ENCODE results near the gene CASP7.

CASP7 gene

DNA sequence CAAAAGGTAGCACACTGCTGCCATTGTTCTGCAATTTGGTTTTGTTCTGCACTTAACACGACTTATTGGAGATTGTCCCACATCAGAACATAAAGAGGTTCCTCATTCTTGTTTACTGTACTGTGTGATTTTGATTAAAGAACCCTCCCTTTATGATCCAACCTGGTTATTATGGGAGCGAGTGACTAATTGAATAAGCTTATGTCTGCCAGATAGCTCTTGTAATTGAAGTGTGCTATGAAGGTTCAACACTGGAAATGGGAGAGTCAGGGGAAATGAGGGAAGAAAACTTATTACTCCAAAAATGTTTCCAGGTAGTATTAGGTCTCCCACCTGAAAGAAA lies 33.9 kb downstream of the CASP7 start:
- DNase-seq = no peak

DNA sequence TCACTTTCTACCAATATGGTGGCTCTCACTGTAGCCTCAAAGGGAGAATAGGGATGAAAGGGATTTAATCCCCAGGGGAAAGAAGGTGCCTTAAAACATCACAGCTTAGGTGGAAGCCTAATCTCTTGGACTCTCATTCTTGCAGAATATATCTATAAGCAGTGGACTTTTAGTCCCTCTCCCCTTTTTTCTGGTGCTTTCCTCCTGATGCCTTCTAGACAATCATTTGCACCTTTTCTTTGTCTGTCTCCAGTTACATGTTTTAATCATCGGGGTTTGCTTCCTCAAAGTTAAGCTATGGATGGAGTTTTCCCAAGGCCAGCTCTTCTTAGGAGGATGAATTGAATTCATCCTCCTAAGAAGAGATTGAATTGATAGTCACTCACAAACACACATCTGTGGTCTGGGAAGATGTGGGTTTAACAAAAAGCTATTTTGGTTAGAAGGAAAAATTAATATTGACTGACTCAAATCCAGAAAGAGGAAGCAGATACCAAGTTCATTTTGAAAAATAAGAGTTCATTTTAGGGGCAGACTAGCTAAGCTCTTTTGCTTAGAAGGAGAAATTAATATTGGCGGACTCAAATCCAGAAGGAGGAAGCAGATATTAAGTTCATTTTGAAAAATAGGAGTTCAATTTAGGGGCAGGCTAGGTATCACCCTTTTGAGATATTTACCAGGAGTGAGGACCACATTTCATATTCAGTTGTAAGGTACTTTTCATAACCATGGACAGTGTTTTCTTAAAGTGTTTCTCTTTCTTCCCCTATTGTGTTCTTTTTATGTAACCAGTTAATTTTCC lies 36.6 kb downstream of the CASP7 start:
- no peak for DNase-seq

DNA sequence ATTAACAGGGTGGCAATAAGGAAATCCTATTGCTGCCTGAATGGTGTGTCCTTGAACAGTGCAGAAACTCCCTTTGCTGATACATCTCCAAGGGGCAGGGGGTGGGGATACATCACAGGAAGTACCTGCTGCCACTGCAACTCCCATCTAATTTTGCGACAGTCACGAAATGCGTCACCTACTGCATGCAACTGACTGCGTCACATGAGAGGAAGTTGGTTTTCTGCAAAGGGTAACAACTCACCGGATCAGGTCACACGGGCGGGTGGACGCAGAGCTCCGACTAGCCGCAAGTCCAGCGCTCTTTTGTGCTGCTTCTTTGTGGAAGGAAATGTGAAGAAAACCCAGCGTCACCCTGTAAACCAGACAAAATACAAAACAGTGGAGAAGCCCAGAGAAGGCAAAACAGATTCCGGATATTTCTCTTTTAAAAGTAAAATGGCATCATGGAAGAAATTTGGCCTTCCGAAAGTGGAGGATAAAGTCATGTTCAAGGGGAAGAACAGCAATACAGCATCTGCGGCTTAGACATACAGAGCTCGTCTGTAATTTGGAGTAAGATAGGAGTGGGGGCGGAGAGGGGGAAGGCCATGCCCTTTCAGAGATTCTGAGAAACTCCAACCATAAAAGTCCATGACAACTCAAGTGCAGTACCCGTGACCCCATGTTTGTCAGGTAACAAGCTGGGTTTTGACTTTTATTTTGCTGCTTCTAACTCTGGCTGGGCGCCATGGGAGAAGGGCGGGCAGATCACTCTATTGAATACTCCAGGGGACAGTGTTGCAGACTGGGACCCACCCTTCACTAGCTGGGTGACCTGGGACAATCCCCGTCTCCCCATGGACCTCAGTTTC lies 39.5 kb downstream of the CASP7 start:
- no peak for DNase-seq

DNA sequence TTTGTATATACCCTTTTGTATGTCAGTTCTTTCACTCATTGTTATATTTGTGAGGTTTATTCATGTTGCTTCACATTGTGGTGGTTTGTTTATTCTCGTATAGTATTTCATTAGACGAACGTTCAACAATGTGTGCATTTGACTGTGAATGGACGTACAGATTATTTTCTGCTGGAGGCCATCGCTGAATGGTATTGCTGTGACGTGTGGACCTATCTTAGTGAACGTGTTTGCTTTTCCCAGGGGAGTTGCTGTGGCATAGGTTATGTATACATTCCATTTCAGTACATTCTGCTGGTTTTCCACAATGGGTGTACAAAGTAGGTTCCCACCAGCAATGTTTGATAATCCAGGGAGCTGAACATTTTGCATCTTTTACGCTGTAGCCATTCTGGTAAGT lies 40.7 kb downstream of the CASP7 start:
- no peak for DNase-seq

DNA sequence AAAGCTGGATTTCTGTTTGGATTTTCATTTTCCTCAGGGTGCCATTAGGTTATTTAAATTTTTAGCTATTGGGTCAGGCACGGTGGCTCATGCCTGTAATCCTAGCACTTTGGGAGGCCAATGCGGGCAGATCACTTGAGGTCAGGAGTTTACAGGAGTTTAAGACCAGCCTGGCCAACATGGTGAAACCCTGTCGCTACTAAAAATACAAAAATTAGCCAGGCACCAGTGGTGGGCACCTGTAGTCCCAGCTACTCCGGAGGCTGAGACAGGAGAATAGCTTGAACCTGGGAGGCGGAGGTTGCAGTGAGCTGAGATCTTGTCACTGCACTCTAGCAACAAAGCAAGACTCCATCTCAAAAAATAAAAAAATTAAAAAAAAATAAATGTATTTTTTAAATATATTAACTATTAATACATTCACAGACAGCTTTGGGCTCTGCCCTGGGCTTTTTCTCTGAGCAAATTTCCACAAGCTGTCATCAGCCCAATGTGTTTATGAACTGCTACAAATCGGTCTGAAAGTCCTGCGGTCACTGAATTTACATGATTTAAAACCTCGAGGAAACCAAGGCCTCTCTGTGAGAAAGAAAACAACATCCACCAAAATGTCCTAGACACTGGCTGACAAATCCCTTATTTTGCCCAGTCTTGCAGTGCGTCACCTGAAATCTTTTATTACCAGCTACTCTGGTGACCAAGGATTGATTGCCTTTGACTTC lies 52.6 kb downstream of the CASP7 start:
- no peak for DNase-seq

DNA sequence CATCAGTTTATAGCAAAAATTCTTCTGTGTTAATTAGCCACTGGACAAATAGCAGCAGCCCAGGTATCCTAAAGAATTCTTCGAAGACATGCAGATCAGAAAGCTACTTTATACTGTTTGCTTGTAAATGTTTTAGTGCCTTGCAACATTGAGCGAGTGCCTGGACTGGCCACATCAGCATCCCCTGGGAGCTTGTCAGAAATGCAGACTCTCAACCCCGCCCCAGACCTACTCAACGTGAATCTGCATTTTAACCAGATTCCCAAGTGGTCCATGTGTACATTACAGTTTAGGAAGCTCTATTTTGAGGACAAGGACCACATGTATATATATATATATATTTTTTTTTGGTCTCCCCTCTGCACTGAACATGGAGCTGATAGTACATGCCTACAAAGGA lies 53.3 kb downstream of the CASP7 start:
- no peak for DNase-seq

DNA sequence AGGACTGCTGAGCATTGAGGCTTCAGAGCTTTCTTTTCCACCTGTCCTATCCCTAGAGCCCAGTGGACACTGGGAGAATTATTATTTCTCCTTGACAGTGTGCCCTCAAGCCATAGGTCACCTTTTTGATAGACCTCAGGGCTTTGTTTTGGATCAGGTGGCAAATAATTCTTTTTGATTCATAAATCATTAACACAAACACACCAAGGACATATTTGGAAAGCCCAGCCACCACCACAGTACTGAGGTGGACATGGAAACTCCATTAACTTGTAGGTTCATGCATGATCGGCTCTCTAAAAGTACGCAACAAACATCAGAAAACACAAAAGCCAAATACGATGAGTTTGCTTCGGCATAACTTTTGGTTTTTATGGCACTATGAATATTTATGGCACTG lies 53.9 kb downstream of the CASP7 start:
- no peak for DNase-seq

DNA sequence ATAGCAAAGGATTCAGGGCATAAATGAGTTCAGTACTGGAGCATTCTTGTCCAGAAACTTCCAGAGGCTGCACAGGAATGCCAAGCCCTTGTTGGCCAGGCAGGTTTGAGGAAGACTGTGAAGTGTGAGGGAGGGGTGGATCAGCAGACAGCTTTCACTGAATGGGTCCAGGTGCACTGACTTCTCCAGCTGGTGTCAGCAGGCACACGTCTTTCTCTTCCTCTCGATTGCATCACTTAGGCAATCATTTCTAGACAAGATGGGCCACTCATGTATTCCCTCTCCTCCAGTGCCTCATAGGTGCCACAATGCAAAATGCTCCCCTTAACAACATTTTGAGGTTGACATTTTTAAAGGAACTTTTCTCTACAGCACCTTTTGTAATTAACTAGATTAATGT lies 56.2 kb downstream of the CASP7 start:
- DNase-seq = no peak

DNA sequence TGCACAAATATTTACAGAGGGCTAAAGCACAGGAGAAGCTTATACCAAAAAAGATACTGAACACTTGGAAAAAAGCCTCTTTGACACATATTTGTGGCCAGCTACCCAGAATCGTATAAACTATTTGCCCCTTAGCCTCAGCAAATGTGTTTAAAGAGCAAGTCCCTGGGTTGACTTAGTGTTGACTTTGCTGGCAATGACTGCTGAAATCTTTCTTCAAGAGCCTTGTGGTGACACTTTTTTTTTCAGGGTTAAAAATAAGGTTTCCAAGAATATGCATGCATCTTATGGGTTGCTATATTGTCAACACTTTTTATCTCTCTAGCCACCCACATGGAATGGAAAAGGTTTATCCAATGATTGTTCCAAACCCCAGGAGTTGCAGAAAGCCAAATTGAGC lies 56.9 kb downstream of the CASP7 start:
- no peak for DNase-seq

DNA sequence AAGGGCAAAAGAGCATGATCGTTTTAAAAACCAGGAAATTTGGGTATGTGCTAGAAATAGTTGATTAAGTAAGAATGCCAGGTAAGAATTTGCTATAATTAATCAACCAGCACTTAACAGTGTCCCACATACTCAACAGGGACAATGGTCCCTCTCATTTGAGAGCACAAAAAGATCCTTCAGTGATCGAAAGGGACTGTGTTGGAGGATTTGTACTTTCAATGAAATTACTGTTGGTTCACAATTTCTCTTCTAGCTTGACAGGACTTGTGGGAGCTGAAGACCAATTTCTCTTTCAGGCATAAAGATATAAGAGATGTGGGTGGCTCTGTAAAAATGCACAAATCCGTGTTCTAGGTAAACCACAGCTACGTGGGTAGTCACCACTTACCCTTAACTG lies 59.3 kb downstream of the CASP7 start:
- DNase-seq = no peak

DNA sequence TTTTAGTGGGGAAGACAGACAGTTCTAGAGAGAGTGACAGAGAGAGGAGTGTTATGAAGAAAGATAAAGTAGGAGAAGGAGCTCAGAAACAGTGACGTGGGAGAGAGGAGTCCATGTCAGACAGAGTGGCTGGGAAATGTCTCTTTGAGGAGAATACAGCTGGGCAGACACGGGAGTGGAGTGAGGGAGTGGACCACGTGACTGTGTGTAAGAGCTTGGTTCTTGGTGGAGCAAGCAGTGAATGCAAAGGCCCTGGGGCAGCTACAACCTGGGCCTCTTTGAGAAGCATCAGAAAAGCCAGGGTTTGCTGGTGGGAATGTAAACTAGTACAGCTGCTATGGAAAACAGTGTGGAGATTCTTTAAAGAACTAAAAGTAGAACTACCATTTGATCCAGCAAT lies 59.9 kb downstream of the CASP7 start:
- DNase-seq = no peak

DNA sequence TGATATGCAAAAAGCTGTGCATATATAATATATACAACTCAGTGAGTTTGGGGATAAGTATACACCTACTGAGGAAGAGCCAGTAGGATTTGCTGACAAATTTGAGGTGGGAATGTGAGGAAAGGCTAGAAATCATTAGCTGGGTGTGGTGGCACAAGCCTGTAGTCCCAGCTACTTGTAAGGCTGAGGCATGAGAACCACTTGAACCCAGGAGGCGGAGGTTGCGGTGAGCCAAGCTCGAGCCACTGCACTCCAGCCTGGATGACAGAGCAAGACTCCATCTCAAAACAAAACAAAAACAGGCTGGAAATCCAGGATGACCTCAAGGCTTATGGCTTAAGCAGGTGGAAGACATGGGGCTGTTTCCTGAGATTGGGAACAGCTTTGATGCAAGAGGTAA lies 61.1 kb downstream of the CASP7 start:
- DNase-seq = no peak

DNA sequence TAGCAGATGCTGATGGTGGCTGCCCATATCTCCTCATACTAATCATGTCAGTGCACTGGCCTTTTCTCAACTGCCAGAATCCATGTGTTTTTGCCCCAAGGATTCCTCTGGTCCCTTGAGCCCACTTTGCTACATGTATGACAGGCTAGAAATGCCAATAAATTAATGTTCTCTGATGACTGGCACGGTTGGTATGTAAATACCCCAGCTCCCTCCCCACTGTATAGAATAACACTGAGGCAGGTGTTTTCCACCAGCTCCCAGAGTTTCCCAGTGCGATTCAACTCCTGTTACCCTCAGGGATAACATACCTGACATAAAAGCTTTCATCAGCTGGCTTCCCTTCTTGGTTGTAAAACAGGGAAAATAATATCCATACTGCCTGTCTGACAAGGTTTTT lies 62.8 kb downstream of the CASP7 start:
- DNase-seq = no peak

DNA sequence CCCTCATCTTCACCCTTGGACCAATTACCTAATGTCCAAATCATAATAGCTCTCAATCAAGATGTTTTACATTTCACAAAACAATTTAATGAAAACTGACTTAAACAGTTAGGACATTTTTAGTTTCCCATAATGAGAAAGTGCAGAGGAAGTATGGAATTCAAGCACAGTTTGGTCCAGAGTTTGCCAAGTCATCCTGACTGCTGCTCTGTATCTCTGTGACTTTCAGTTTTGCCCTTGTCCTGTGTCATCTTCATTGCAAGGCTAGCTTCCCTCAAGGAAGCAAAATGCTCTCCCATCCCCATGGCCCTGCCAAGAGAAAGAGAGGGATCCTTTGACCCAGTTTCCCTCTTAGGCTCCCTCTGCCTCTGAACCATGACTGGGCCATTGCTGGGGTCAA lies 63.9 kb downstream of the CASP7 start:
- DNase-seq = no peak

DNA sequence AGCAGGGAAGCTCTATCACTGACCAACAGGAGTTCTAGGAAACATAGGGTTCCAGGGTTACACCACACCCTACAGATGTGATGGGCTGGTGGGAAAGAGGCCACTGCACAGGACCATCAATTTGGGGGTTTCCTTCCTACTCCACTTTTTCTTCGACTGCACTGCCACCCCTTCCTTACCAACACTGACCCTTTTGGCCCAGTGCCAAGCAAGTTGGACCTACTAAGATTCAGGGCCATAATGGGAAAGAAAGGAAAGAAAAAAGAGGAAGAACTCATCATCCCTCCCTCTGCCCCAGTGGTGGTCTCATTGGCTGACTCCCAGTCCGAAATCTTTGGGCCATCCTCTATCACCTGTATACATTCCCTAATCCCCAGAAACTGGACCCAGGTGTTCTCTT lies 65.7 kb downstream of the CASP7 start:
- no peak for DNase-seq

DNA sequence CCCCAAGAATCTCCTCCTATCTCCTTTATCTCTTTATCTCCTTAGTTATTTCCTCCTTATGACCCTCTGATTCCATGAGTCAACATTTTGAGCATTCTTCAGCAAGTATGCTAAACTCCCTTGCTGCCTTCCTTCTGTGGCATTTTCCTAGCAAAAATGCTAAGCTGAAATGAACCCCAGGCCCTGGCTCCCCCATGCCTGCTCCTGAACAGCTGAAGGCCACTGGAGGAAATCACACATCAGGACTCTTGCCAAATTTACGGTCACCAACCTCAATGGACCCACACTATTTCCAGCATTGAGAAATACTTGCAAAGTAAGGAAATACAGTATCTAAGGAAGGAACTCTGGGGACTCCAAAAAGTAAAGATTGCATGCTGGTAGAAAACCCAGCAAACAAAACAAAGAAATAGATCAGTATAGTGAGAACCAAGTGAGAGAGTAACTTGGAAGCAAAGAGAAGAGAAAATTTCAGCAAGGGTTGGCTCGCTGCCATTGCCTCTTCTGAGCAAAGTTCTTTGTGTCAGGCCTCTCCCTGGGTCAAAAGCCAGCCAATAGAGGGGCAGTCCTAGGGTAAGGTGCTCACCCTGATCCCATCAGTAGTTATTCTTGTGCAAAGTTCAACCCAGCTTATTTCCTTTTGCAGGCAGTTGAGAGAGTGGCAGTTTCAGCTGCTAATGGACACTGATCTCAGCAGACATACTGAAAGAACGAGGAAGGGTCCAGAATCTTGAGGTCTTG lies 66.7 kb downstream of the CASP7 start:
- DNase-seq = no peak

DNA sequence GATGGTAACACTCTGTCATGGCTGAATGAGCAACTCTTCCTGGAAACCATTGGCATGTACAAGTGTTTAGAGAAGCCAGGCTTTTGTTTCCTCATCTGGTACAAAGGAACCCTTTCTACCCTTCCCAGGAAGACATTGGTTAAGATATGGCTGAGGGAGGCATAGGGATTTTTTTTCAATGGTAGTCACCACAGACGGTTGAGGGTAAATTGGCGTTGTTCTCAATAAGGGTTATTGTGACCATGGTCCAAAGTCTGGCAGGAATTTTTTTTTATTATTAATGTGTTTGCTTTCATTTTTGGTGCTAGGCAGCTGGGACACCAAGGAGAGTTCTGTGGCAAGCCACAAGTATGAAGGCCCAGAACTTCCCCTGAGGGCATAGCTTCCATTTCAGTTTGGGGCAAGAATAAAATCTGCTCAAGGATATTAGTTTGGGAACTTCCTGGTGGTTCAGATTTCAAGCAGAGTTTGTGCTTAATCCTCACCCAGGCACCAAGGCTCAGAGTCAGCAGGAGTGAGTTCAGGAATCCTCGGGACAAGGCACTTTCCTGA lies 71.5 kb downstream of the CASP7 start, which contains the start of gene PLEKHS1:
Gene PLEKHS1 (plus strand): TSS at position 502 of the 552 bp plus-strand sequence. CDS start 3,596 bp downstream, outside the sequence.
- no peak for DNase-seq

DNA sequence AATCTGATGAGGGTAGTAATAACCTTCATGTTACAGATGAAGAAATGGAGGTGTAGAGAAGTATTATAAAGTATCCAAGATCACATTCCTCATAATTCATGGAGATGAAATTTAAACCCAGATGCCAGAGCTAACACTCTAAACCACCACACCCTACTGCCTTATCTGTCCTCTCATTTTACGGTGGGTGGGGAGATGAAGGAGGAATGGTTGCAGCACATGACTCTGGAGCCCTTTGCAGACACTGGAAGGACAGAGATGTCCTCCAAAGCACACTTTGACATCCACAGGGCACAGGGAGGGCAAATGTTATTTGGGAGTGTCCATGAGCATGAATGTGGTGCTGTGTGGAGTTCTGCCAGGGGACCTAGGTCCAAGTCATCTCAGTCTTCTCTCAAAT lies 72.8 kb downstream of the CASP7 start:
- DNase-seq = no peak

DNA sequence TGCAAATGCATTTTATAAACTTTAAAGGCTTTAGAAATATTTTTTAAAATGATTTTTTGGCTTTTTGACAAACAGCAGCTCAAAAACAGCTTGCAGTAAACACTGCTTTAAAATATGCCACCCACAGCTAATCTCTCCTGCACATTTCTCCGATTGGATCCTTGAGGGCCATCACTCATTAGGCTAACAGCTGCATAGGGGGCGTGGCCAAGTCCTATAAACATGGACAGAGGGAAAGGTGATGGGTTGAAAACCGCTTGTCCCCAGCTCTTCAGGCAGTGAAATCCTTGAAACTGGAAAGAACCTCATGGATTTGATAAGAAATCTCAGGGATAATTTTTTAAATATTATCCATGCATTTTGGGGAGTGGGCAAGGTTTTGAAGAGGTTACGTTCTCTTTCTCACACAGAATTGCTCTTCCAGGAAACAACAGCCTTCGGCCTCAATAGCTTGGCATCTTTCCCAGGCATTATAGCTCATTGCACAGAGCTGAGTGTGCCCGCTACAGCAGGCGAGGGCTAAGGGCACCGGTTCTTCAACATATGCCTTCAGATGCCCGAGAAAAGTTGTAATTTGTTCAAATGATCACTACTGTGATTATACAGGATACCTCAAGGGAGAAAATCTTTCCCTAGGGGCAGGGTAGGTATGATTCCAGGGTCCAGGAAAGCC lies 73.4 kb downstream of the CASP7 start:
- DNase-seq = peak; percentile 52

DNA sequence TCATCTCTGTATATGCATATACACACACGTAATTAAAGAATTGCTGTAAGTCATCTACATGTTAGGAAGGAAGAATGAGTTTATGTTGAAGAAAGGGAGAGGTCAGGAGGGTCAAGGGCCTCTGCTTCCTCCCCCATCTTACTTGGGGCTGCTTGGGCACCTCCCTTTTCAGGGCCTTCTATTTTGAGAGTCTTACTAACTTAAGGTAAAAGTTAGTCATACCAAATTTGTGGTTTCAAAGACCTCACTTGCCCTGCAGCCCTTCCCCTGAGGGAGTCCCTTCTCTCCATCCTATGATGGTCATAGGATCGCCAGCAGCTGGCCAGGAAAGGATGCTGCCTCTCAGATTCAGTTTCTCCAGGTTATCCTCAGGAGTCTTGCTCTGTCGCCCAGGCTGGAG lies 74.4 kb downstream of the CASP7 start:
- DNase-seq = no peak

DNA sequence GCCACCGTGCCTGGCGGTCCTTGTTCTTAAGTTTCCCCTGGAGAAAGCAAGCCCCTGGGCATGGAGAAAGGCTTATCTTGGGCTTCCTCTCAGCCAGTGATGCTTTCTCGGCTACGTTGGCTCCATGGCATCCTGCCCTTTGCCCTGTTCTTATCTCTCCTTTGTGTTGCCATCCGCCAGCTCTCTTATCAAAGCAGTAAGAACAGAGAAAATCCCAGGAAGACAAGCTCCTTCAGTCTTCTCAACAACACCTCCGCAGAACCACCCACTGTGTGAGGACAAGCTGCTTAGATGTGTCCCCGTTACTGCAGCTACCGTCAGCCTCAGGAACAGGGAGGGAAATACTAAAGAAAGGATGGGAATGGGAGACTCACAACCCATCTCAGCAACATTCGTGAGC lies 75.1 kb downstream of the CASP7 start:
- DNase-seq = no peak

DNA sequence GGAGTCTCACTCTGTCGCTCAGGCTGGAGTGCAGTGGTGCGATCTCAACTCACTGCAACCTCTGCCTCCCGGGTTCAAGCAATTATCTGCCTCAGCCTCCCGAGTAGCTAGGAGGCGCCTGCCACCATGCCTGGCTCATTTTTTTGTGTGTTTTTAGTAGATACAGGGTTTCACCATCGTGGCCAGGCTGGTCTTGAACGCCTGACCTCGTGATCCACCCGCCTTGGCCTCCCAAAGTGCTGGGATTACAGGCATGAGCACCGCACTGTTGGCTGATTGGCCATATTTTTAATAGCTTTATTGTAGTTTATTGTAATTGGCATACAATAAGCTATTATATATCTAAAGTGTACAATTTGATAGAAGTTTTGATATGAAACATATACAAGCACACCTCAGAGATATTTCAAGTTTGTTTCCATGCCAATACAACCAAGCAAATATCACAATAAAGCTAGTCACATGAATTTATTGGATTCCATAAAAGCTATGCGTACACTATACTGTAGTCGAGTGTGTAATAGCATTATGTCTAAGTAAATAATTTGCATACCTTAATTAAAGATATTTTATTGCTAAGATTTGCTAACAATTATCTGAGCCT lies 77.3 kb downstream of the CASP7 start:
- no peak for DNase-seq

Measured in NCI-H1092 (cell line).